ENCODE results near the gene BCAS3.

The BCAS3 gene

GRCh38 chr17:61279476-61280145 lies 602.0 kb downstream of the BCAS3 start:
- DNase-seq: no peak

DNA sequence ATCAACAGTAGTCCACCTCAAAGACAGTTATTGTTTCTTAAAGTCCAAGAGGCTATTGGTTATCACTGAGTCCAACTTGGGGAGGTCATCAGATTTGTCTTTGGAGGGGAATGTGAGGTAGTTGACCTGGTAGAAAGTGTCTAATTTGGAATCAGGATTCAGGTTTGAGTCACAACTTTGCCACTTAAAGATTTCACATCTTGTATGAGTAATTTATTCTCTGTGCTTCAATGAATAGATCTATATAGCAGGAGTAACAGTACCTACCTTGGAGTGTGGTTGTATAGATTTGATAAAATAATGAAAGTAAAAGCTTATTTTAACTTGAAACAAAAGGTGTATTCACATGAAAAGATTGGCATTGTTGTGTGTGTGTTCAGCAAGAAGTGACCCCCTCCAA lies 602.7 kb downstream of the BCAS3 start:
- no peak for DNase-seq

DNA sequence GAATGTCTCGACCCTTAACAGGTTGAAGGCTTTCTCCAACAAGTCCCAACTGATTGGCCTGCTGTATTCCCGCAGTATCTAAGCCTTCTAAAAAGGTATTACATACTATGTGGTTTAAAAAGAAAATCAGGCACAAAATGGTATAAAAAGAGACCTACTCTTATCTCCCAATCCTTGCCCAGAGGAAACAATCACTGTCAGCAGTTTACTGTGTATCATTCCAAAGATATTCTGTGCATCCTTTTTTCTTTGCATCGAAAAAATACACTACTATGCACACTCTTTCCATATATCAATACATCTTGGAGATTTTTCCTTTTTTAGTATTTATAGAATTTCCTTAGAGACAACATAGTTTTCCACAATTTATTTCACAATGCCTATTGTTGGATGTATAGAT lies 603.2 kb downstream of the BCAS3 start:
- DNase-seq: no peak

DNA sequence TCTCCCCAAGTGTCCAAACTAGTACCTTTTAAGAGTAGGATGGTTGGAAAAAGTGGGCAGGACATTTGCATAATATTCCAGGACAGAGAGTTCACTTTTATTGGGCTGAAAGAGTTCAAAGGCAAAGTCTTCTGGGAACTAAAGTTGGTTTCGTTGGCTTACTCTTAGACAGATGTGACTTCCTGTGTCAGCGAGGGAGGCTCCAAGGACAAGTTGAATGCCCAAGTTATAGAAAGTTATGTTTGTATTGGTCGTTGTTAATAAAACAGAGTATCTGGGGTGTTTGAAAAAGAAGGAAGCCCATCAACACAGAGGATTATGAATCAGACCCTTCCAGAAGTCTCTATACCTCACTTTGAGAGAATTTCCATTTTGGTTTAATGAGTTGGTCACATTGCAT lies 604.7 kb downstream of the BCAS3 start:
- DNase-seq: no peak

DNA sequence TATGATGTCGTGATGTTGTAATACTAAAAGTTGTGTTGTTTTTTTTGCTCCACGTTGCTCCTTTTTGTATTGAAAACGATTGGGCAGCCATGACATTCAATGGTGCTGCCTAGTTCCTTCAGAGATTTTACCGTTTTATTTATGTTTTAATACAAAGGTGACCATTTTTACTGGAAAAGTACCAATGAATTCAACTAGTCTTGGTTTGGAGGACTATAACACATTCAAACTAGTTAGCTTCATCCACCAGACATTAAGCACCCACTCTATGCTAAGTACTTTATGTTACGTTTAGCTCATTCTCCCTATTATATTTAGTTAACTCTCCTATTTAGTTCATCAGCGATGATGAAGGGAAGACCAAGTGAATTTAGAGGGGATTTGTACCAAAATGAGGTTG lies 605.4 kb downstream of the BCAS3 start:
- DNase-seq: no peak

- no peak for DNase-seq
Observed at GRCh38 chr17:61284174-61284573, 606.5 kb downstream of the BCAS3 start.

- DNase-seq: no peak
Observed at GRCh38 chr17:61284746-61285145, 607.1 kb downstream of the BCAS3 start.

DNA sequence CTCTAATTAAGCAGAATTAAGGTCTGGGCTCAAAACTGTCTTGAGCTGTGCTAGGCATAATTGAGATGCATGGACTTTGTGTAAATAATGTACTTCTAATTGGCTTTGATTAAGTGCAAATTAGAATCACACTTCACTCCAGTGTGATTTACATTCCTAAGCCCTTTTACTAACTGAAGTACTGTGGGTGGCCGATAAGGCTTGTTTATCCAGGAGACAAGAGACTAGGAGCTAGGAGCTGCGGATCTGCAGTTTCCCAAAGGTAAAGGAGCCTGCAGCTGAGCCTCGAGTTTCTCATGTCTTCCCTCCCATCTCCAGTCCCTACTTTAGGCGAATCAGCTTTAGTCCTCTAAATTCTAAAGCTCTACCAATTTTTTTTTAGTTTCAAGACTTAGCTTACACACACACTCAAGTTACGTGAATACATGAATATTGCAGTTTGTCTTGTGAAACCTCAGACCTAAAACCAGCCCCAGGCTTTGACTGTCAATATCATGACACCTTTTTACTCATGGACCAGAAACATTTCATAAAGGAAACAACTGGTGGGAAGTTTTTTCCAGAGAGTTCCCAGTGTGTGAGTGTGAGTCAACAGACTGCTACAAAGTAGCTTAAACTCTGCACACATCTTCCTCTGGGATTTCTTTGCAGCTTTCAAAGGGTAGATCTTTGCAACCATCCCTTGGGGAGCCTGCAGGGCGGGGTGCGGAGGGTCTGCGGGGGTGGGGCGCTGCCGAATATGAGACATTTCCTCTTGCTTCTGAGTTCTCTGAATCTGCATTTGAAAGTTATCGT lies 608.1 kb downstream of the BCAS3 start:
- no peak for DNase-seq

- DNase-seq: no peak
Observed at GRCh38 chr17:61286449-61286848, 608.8 kb downstream of the BCAS3 start.

DNA sequence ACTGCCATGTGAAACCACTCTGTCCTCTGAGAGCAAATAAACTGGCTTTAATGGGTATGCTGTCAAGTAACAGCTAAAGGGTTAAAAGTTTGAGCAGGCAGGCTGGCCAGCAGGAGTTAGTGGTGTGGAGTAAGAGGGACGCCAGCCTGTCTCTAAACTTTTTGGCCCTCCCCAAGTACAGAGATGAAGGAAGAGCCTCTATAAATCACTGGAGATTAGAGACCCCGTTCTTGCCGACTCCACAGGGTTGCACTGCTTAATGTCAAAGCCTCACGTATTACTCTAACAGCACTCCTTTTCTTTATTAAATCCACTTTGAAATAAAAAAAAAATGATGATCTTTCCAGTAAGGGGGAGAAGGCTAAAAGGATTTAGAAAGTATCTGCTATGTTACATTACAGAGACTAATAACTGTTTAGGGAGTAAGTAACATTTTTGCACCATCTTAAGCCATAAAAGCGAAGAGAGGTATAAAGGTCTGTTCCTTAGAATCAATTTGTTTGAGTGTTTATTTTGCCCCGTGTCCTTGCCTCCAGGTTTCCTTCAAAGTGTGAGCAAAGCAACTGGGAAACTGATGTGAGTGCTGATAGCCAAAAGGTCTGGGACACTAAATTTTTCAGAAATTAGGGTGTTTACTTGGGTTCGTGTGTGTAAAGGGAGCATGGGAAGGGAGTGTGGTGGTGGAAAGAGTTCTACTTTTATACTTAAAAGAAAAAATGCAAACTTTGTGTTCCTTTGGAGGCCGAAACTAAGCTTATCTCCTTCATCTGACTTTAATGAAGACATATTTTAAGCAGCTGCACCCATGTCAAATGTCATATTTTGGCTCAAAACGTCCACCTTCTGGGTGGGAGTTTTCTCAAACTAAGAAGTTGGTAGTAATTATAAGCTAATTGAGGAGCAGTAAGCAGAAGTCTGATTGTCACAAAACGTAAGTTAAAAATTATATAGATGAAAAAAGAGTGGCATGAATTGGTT lies 612.0 kb downstream of the BCAS3 start:
- DNase-seq: no peak

GRCh38 chr17:61291451-61292285 lies 614.0 kb downstream of the BCAS3 start:
- no peak for DNase-seq

DNA sequence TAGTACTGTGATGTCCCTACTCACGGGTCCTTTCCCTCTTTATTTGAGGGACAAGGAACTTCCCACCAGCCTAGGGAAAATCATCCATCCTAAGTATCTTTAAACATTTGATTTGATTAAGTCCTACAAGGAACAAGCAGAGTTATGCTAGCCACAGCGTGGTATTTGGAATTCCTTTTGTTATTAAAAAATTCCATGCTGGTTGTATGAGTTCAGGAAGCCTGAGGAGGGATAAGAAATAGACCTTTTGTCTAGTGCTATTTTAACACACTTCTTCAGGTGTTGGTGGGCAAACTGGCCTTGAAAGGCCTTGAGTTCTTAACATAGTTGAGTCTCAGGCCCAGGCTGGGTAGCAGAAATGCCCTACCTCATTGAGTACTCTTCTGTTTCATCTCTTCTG lies 616.6 kb downstream of the BCAS3 start:
- no peak for DNase-seq

- no peak for DNase-seq
Observed at GRCh38 chr17:61294777-61295176, 617.1 kb downstream of the BCAS3 start.

DNA sequence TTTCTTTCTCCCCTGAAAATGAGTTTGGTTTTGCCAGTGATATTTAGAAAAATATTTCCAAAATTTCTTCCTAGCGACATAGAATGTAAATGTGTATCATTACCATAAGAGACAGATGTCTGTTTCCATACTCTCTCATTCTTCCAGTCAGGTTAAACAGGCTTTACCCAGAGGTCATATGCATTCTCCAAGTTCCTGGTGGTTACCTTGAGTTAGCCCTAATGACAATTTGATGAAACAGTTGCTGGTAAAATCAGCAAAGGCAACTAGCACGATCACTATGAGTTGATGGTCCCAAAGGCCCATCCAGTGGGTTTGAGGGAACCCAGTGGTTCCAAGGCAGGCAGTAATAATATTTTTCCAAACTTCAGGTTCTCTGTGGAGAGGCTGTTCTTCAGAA lies 618.4 kb downstream of the BCAS3 start:
- DNase-seq: no peak

GRCh38 chr17:61299517-61300513 lies 622.2 kb downstream of the BCAS3 start:
- no peak for DNase-seq

DNA sequence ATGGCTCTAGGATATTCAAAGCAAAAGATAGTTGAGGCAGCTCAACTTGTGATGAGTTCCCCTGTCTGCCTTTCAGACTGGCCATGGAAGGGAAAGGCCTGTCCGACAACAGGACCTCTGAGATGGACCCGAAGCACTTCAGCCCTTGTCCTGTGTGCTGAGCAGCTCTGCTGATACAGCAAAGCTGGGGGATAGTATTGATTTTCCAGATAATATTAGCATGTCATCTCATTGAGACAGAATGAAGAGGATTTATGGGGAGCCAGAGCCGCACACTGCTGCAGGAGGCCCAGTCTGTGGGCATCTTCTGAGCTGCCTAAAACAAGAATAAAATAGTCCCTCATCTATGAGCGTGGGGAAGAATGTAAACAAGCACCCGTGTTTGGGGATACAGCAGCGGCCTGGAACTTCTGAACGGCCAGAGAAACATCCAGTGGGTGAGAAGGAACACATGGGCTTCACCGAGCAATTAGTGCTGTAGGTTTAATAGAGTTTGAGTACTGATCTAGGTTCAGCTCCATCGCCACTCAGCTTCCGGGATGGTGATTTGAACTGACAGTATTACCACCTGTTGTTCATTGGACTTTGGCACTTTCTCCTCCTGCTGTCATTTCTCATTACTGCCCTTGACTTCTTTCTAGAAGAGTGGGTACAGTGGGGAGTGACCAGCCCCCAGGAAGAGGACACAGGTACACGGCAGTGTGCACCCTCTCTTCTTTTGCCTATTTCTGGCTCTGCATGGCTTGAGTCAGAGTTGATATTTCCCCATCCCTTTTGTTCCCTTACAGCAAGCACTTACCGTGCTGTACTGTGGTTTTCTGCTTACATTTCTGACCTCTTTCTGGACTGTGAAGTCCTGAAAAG lies 625.5 kb downstream of the BCAS3 start:
- DNase-seq: no peak

GRCh38 chr17:61303817-61304096 lies 626.1 kb downstream of the BCAS3 start:
- no peak for DNase-seq

DNA sequence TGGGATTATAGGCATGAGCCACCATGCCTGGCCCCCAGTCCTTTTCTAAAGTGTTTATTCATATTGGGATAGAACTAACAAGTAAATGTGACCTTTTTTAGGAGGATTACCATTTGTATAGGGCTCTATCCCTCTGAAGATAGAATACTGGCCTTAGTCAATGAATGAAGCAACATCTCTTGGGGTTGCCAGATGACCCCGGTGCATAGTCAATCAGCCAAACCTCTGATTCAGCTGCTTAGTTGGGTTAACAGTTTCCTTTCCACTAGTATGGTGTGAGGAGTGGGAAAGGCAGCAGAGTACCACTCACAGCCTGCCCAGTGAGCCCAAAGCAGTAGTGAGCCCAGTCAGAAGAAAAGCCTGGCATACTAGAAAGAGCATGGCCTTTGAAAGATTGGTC lies 627.4 kb downstream of the BCAS3 start:
- no peak for DNase-seq

DNA sequence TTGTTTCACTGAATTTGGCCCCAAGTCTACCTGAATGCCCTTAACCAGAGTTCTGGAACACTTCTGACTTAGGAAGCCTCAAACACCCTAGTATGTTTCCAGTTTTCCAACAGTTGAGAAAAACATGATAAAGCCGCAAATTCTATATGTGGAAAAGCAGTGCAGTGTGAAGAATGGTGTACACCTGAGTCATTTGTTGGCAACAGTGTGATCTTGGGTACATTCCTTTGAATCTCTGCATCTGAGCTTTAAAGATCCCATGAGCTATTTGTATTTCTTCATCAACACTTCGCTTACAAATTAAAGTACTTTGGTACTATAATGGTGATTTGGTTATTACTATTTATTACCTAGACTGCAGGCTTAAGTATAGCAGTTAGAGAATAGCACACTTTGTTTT lies 628.4 kb downstream of the BCAS3 start:
- DNase-seq: no peak
